SH-SY5Y (cell line): ENCODE measurements around the gene APOLD1.

Source experiments
- GATA2 ChIP-seq: IDR thresholded peaks from 2 replicates; pipeline ENCODE4 v1.6.1; 2011; ENCODE audit warnings: mild to moderate bottlenecking, low read depth, low read length
- GATA3 ChIP-seq: IDR thresholded peaks from 2 replicates; pipeline ENCODE4 v1.6.1; 2011; ENCODE audit warnings: low read depth, mild to moderate bottlenecking, low read length, moderate library complexity

DNA sequence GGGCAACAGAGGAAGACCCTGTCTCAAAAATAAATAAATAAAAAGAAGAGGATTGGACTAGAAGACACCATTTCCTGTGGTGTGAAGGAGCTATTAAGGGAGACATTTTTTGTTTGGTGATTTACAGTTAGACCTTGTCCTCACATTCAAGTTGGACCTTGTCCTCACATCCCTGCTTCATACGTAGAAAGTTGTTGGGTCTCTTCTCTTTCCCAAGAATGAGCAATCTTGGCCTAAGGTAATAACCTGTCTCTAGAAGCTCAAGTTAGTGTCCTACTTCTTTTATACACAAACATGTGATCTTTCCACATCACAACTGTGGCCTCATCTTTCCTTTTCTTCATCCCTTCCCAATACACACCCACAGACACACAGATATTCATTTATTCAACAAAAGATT, 13.0 kb downstream of the APOLD1 start:
- TF ChIP-seq GATA2 (no peak), GATA3 (no peak)
